Mucosa of descending colon (tissue), 3 donors: ENCODE results near the gene IL1RAP. TPM values are rescaled to one million over a fixed set of nuclear protein-coding genes. Genes with fewer than 3 reads are reported as not detected.

ENCODE experiments used
- ATAC-seq: fragments of 200-7000 bp; cut with Tn5 transposase; one replicate; pipeline ENCODE4 v1.9.1; 2020; ENCODE audit warnings: mild to moderate bottlenecking, moderate library complexity
- DNase-seq, 3 donors: peaks; one replicate each; pipeline ENCODE4 v3.0.0-alpha.2; 2020
- H3K36me3 ChIP-seq: fragments of 200-600 bp; one replicate; pipeline ENCODE4 v1.8.0; 2021; ENCODE audit warnings: low read depth, mild to moderate bottlenecking
- H3K4me1 ChIP-seq: fragments of 200-600 bp; one replicate; pipeline ENCODE4 v1.8.0; 2021; ENCODE audit warnings: low read depth, mild to moderate bottlenecking
- H3K4me3 ChIP-seq: fragments of 200-600 bp; one replicate; pipeline ENCODE4 v1.8.0; 2021; ENCODE audit warnings: mild to moderate bottlenecking
- H3K9me3 ChIP-seq: fragments of 200-600 bp; one replicate; pipeline ENCODE4 v1.8.0; 2021; ENCODE audit warnings: mild to moderate bottlenecking
- CTCF ChIP-seq: fragments of 200-600 bp; IDR thresholded peaks from one replicate; pipeline ENCODE4 v1.8.0; 2022; ENCODE audit warnings: antibody characterized with exemption, mild to moderate bottlenecking
- intact Hi-C, 2 donors: fragments of 100-400 bp; cut with DNase I in 1 of 2; cut with micrococcal nuclease in 1 of 2; formaldehyde crosslinking; loops; one replicate each; pipeline versions ENCODE4 v1.11.0 to v1.11.1; 2022; cut with DNase I, micrococcal nuclease
- total RNA-seq, 3 donors: library from RNA; stranded (reverse); fragmentation: NEBNext Ultra II Directional in 2 of 3; extraction: Animal tissue kit (Norgen Biotek cat#: 25700) in 2 of 3; gene quantifications; one replicate each; pipeline versions ENCODE4 v1.2.1 to v1.2.4, GENCODE V29; 2021 to 2023
- donor health status: DM: no; HTN: no; CAD: no; lungs with moderate emphysema.
- donor health status: DM: no; HTN: no; CAD: no.
- donor health status: DM: no; HTN: yes; CAD: no.

The IL1RAP gene
- total RNA-seq, 3 donors from 2014 or later: 4.8 to 8.3 (median 5.2) TPM

DNA sequence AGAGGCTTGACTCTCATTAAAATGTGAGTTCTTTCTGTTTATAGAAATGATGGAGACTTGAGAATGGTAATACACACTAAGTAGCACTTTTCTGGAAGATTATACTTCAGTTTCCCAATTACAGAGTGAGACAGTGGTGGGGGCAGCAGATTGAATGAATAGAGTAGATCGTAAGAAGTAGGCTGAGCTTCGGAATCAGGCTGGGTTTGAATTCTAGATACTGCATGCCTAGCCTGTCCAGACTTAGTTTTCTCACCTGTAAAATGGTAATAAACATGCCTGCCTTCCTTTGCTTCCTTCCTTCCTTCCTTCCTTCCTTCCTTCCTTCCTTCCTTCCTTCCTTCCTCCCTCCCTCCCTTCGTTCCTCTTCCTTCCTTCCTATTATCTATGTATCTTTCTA lies 8.1 kb downstream of the IL1RAP start:
- intact Hi-C loops: no loop called here
- no peak for TF ChIP-seq CTCF
- DNase-seq (no peak), ATAC-seq (no peak)
- Histone ChIP-seq H3K36me3 (no peaks in the 10 kb centered on the region), H3K4me1 (no peaks in the 10 kb centered on the region), H3K4me3 (no peak overlapping the region), H3K9me3 (no peaks in the 10 kb centered on the region)

GRCh38 chr3:190522621-190523222 lies 8.8 kb downstream of the IL1RAP start:
- Histone ChIP-seq H3K4me1 (no peaks in the 10 kb centered on the region), H3K36me3 (no peaks in the 10 kb centered on the region), H3K4me3 (no peak overlapping the region), H3K9me3 (no peaks in the 10 kb centered on the region)
- intact Hi-C loops: no loop called here
- TF ChIP-seq CTCF: no peak
- DNase-seq (no peak), ATAC-seq (no peak)

- DNase-seq: no peak
- H3K4me3 ChIP-seq: no peak overlapping the region
- H3K36me3 ChIP-seq: no peaks in the 10 kb centered on the region
- no peak for TF ChIP-seq CTCF
- H3K4me1 ChIP-seq: no peaks in the 10 kb centered on the region
- no peaks in the 10 kb centered on the region for H3K9me3 ChIP-seq
- no peak for ATAC-seq
- intact Hi-C loops: no loop called here
Observed at GRCh38 chr3:190524942-190525341, 11.1 kb downstream of the IL1RAP start.

DNA sequence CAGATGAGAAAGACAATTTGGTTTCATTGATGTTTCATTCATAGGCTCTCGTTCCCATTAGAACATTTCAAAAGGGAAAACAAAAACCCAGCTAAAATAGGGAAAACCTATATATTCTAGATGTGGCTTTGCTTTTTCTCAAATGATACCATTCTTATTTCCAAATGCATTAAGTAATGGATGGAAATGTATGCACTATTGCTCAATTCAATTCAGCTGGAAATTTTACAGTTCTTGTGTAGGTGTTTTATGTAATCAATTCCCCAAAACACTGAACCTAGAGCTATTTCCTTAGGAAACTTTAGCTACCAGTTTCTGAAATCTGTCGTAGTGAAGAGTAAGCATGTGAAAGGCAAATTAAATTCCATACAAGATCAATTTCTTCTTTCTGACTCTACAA lies 11.7 kb downstream of the IL1RAP start:
- Histone ChIP-seq H3K4me1 (no peaks in the 10 kb centered on the region), H3K4me3 (no peak overlapping the region), H3K9me3 (no peaks in the 10 kb centered on the region), H3K36me3 (no peaks in the 10 kb centered on the region)
- TF ChIP-seq CTCF: no peak
- no peak for DNase-seq
- no peak for ATAC-seq
- intact Hi-C loops: no loop called here

- H3K4me1 ChIP-seq: no peaks in the 10 kb centered on the region
- intact Hi-C loops: no loop called here
- no peak overlapping the region for H3K4me3 ChIP-seq
- no peak for TF ChIP-seq CTCF
- H3K36me3 ChIP-seq: no peaks in the 10 kb centered on the region
- H3K9me3 ChIP-seq: no peaks in the 10 kb centered on the region
- no peak for DNase-seq
- no peak for ATAC-seq
Observed at GRCh38 chr3:190526787-190527762, 13.2 kb downstream of the IL1RAP start.
